Subcutaneous abdominal adipose tissue (tissue), 5 donors: Measurements from ENCODE around the gene SLCO2A1.

ENCODE experiments used
- H3K27ac ChIP-seq: one replicate; pipeline ENCODE4 v1.7.0; 2013; ENCODE audit warnings: low read depth, mild to moderate bottlenecking, inconsistent platforms, low read length, moderate library complexity
- H3K27me3 ChIP-seq, 5 donors: one replicate each; pipeline ENCODE4 v1.7.0; 2013; ENCODE audit warnings: low read length in 5 of 5, inconsistent platforms in 1 of 5; ENCODE audit not compliant: control insufficient read depth in 5 of 5, insufficient read depth in 4 of 5
- H3K36me3 ChIP-seq, 5 donors: one replicate each; pipeline ENCODE4 v1.7.0; 2013; ENCODE audit warnings: low read length in 5 of 5; ENCODE audit not compliant: control insufficient read depth in 5 of 5, insufficient read depth in 5 of 5
- H3K4me1 ChIP-seq, 5 donors: one replicate each; pipeline ENCODE4 v1.7.0; 2013; ENCODE audit warnings: low read length in 5 of 5, mild to moderate bottlenecking in 3 of 5, moderate library complexity in 1 of 5; ENCODE audit not compliant: control insufficient read depth in 5 of 5, insufficient read depth in 5 of 5
- H3K4me3 ChIP-seq, 5 donors: one replicate each; pipeline ENCODE4 v1.7.0; 2013; ENCODE audit warnings: low read length in 5 of 5, low read depth in 1 of 5
- H3K9ac ChIP-seq, 5 donors: one replicate each; pipeline ENCODE4 v1.7.0; 2013; ENCODE audit warnings: low read length in 5 of 5, mild to moderate bottlenecking in 4 of 5, moderate library complexity in 3 of 5
- H3K9me3 ChIP-seq, 5 donors: one replicate each; pipeline ENCODE4 v1.7.0; 2013; ENCODE audit warnings: low read length in 5 of 5; ENCODE audit not compliant: control insufficient read depth in 5 of 5
- donor health status: healthy.
- donor health status: healthy.
- donor health status: healthy.
- donor health status: healthy.
- donor health status: healthy.

SLCO2A1 gene

DNA sequence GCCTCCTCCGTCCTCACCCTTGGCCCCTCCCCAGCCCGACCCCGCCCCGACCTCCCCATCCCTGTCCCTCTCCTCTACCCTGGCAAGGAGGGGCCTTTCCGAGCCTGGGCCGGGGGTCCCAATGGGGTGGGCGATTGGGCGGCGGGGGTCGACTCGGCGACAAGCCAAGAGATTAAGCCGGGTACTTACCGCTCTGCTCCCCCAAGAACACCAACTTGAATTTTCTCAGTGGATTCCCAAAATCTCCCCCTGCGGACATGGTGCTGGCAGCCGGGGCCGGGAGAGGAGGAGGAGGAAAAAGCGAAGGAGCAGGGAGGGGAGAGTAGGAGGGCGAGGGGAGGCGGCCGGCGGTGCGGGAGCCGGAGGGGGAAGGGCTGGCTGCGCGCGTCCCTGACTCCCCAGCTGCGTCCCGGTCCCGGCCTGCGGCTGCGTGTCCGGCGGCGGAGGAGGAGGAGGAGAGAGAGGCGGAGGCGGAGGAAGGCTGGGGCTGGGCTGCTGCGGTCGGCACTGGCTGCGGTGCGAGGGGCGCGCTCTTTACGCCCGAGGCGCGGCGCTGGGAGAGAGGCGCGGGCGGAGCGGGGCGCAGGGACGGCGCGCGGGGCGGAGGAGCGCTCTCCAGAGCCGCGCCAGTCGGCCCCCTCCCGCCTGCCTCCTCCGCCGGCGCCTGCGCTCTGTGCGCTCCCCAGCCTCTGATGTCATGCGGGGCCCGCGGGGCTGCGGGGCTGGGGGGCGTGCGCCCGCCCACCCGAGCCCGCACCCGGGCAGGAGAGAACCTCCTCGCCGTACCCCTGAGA is 134.3 kb downstream of the SLCO2A1 start, which contains the start of gene RAB6B:
RAB6B (minus strand) TSS at position 675 of the 794 bp plus-strand sequence; CDS start at position 259, 416 bp downstream.
- H3K9ac ChIP-seq: peak within 1 kb of the TSS in 4 of 5 donors; percentile 39 to 78 (median 57)
- peaks cover 0 to 7% (median 0%) of the 10 kb centered on the region in 5 donors for H3K27me3 ChIP-seq
- H3K9me3 ChIP-seq: no peaks in the 10 kb centered on the region
- H3K36me3 ChIP-seq: no peaks in the 10 kb centered on the region
- peak within 1 kb of the TSS; percentile 59 to 86 (median 68) for H3K4me3 ChIP-seq
- no peak within 1 kb of the TSS for H3K27ac ChIP-seq
- peaks cover 0 to 24% (median 23%) of the 10 kb centered on the region in 5 donors for H3K4me1 ChIP-seq

DNA sequence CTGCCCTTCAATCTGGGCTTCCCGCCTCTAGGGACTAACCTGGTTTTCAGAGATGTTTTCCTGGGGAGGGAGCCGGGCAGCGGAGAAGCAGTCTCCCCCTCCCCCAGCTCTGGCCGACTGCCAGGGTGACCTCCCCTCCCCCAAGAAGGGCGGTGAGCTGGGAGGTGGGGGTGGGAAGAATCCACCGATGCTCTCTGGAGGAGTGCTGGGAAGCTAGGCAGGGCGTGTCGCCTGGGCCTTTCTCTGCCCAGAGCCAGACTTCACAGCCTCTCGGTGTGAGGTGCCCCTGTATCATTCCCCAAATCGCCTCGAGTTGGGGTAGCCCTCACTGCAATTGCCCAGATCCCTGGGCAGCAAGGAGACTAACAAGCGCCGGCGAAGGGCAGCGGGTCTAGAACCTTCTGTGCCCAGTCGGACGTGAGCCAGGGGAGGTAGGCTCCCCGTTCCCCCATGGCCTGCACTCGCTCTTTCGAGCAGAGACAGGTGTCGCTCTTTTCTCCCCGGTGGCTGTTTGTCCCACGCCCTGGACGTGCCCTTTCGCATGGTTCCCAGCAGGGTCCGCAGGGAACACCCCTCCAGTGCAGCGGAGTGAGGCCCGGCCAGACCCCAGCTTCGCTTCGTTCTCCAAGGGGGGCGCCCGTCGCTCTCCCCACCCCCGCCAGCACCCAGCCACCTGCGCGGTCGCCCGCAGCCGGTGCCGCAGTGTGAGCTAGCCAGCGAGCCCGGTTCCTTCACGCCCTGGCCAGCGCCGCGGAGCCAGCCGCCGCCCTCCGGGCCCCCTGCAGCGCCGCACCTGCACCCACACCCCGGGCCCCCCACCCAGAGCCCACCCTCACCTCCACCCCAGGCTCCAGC is 135.1 kb downstream of the SLCO2A1 start:
- H3K36me3 ChIP-seq: no peaks in the 10 kb centered on the region
- no peaks in the 10 kb centered on the region for H3K9me3 ChIP-seq
- H3K4me1 ChIP-seq: peaks cover 0 to 24% (median 23%) of the 10 kb centered on the region in 5 donors
- H3K27me3 ChIP-seq: peaks cover 0 to 7% (median 0%) of the 10 kb centered on the region in 5 donors
- peak overlapping the region; percentile 50 to 86 (median 68) for H3K4me3 ChIP-seq
- H3K9ac ChIP-seq: peak overlapping the region in 1 of 5 donors; percentile 26
- no peak overlapping the region for H3K27ac ChIP-seq

DNA sequence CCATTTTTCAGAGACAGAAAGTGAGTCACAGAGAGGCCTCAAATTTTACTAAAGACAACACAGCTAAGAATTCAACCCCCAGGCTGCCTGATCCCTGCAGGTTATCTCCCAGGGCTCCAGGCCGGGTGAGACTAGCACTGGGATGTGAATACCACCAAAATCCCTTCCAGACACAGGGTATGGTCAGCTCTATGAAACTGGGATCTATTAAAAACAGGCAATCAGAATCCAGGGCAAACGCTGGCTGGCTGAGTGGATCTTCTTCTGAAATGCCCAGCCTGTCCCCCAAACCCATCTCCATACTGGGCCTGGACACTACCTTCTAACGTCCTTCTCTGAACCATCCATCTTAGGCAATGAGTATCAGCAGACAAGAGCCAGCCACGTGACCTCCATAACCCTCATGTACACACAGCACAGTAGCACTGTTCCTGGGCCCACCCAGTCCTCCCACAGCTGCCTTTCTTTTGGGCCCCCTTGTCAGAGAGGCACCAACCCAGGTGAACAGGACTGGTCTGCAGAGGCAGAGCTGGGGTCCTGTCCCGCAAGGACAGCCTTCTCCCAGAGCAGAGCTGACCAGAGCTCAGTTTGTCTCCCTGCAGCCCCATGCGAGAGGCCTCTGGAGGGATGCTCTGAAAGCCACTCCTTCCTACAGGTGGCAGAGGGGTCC is 135.9 kb downstream of the SLCO2A1 start:
- Histone ChIP-seq H3K36me3 (no peaks in the 10 kb centered on the region), H3K9ac (no peak overlapping the region), H3K4me3 (no peak overlapping the region), H3K9me3 (no peaks in the 10 kb centered on the region), H3K27ac (no peak overlapping the region), H3K27me3 (peaks cover 0 to 7% (median 0%) of the 10 kb centered on the region in 5 donors), H3K4me1 (peaks cover 0 to 24% (median 23%) of the 10 kb centered on the region in 5 donors)

DNA sequence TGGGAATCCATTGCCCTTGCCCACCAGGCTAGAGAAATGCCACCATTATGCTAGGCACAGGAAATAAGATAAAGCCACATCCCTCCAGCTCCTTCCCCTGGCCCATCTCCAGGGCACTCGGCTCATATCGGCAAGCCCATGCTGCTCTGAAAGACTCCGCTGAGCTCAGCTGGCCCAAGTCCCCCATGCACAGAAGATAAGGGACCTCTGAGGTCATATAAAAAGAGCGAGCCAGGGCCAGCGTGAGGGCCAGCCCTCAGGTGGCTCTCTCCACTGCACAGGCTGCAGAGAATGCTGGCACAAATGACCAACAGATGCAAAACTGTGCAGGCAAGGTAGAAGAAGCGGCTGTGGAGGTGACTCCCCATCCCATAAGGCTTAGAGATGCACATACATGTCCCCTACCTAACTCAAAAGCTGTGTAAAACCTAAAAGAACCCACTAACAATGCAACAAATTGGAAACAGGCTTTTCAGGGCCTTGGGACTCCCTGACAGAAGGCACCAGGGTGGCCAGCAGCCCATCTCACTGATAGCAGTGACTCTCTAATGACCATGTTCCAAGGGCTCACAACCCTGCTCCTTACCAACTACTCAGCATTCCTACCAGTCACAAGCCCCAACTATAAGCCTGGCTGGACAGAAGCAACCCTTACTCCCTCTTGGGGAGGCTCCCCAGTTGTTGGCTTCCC is 137.0 kb downstream of the SLCO2A1 start:
- no peaks in the 10 kb centered on the region for H3K36me3 ChIP-seq
- H3K4me1 ChIP-seq: peaks cover 0 to 27% (median 23%) of the 10 kb centered on the region in 5 donors
- H3K4me3 ChIP-seq: no peak overlapping the region
- no peak overlapping the region for H3K9ac ChIP-seq
- no peaks in the 10 kb centered on the region for H3K9me3 ChIP-seq
- H3K27me3 ChIP-seq: peaks cover 0 to 7% (median 0%) of the 10 kb centered on the region in 5 donors
- no peak overlapping the region for H3K27ac ChIP-seq

DNA sequence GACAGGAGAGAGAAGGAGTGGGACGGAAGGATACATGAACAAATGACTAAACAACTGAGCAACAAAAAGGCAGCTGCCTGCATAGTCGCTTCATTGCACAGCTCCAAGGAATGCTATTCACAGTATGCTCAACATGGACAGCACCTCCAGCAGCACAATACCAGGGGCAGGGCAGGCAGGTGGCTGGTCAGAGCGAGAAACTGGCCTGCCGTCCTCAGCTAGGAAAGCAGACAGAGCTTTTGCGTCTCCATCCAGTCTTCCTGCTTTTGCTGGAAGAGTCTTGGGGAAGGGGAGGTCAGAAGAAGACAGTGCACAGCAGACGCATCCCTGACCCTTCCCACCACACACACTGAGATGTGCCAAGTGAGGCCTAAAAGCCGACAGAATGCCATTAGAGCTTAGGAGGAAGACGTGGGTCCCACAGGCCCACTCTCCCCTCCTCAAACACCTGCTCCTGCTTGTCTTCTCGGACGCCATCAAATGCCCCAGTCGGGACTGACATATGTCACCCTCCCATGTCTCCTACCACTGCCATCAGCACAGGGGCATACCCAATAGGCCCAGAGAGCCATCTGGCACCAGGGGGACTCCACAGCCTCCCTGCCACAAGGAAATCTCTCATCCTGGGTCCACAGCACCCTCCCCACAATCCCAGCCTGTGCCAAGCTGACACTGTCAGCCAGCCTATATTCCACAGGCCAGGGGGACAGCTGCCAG is 137.9 kb downstream of the SLCO2A1 start:
- H3K36me3 ChIP-seq: no peaks in the 10 kb centered on the region
- H3K27me3 ChIP-seq: peaks cover 0 to 7% (median 0%) of the 10 kb centered on the region in 5 donors
- H3K4me1 ChIP-seq: peaks cover 0 to 27% (median 23%) of the 10 kb centered on the region in 5 donors
- no peaks in the 10 kb centered on the region for H3K9me3 ChIP-seq
- H3K27ac ChIP-seq: no peak overlapping the region
- no peak overlapping the region for H3K4me3 ChIP-seq
- H3K9ac ChIP-seq: no peak overlapping the region

DNA sequence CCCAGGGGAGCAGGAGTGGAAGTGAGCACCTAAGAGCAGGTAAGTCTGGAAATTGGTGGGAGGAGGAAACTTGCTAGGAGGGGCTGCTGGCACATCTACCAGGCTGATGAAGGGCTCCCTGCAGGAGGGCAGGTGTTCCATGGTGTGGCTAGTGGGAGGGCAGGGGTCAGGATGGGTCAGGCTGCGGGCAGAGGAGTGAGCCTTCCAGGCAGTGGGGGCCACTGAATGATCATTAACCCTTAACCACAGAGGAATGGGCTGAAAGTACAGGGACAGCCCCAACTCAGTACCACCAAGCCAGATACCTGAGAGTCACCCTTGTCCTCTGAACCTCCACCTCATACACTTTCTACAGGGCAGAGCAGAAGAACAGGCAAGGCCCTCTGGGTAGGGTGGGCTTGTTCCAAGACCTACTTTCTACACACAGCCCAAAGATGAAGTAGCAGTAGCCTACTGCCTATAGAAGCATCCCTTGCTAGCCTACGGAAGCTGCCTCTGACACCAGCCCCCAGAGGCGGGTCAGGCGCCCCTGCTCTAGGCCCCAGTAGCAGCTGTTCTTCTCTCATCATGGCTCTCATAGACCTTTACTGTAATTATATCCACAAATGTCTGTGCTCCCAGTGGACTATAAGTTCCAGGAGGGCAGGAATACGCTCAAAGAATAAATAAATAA is 138.6 kb downstream of the SLCO2A1 start:
- Histone ChIP-seq H3K4me1 (peaks cover 0 to 22% (median 17%) of the 10 kb centered on the region in 5 donors), H3K27ac (no peak overlapping the region), H3K9me3 (no peaks in the 10 kb centered on the region), H3K36me3 (no peaks in the 10 kb centered on the region), H3K9ac (no peak overlapping the region), H3K4me3 (no peak overlapping the region), H3K27me3 (peaks cover 0 to 3% (median 0%) of the 10 kb centered on the region in 5 donors)

DNA sequence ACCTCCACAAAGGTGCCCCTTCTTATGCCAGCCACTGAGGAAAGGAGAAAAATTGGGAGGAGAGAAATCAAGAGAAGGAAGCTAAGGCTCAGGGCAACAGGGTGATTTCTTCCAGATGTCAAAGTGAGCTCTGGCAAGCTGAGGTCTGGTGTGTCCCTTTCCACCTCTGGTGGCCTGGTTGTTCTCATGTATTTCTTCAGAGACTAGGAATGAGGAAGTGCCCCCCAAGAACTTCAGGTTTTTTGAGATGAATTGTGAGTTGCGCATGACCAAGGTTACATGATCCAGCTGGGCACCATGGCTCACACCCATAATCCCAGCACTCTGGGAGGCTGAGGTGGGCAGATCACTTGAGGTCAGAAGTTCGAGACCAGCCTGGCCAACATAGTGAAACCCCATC is 139.7 kb downstream of the SLCO2A1 start:
- Histone ChIP-seq H3K9me3 (no peaks in the 10 kb centered on the region), H3K9ac (no peak overlapping the region), H3K4me3 (no peak overlapping the region), H3K27me3 (peaks cover 0 to 3% (median 0%) of the 10 kb centered on the region in 5 donors), H3K27ac (no peak overlapping the region), H3K36me3 (no peaks in the 10 kb centered on the region), H3K4me1 (peaks cover 3 to 12% (median 8%) of the 10 kb centered on the region in 5 donors)

DNA sequence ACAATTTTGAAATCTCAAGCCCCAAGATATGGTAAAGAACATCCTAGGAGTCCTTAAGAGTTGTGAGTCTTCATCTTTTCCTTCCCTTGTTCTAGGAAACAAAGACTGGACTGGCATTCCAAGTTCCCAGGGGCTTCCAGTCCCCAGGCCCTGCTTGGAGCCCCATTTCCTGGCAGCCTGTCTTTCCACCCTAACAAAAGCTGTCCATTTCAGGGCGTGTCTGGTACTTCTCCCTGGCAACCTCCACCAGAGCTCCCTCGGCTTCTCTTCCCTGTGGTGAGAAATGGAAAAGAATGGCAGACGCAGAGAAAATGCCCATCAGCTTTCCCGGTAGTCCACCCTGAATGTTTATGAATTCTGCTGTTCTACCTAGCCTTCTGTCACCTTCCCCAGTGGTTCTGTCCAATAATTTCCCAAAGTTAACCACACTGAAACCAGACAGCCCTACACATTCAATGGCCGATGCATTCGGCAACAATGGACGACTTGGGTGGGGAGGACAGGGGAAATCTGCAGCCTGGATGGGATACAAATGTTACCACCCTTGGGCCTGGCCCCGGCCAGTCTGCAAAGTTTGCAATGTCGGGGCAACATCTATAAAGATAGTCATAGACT is 140.9 kb downstream of the SLCO2A1 start:
- Histone ChIP-seq H3K27ac (no peak overlapping the region), H3K36me3 (no peaks in the 10 kb centered on the region), H3K4me3 (no peak overlapping the region), H3K9ac (no peak overlapping the region), H3K4me1 (peaks cover 2 to 5% (median 5%) of the 10 kb centered on the region in 5 donors), H3K27me3 (peaks cover 0 to 3% (median 0%) of the 10 kb centered on the region in 5 donors), H3K9me3 (no peaks in the 10 kb centered on the region)
